ENCODE results near the gene CLEC3B.

CLEC3B gene

GRCh38 chr3:44991326-44991725 is 34.8 kb upstream of the CLEC3B start:
- TF ChIP-seq SPI1 (IDR thresholded peaks at IDR 0.05; ENCODE audit: low read depth, low read length) (no peak), TAF1 (IDR thresholded peaks at IDR 0.05; ENCODE audit: low read depth, low read length) (no peak), POLR2A (IDR thresholded peaks at IDR 0.05; ENCODE audit: low read depth, low read length) (no peak), POLR2AphosphoS5 (IDR thresholded peaks at IDR 0.05; ENCODE audit: low read depth, low read length) (no peak), POU2F2 (IDR thresholded peaks at IDR 0.05; ENCODE audit: low read depth, low read length) (no peak), PAX5 (IDR thresholded peaks at IDR 0.05; ENCODE audit: insufficient read depth, low read length, severe bottlenecking) (no peak)
- FAIRE-seq (no peak), DNase-seq (ENCODE audit: insufficient read length, low spot score) (no peak)

GRCh38 chr3:44992555-44993470 is 33.3 kb upstream of the CLEC3B start:
- DNase-seq (ENCODE audit: insufficient read length, low spot score) (no peak), FAIRE-seq (no peak)
- TF ChIP-seq PAX5 (IDR thresholded peaks at IDR 0.05; ENCODE audit: insufficient read depth, low read length, severe bottlenecking) (no peak), POU2F2 (IDR thresholded peaks at IDR 0.05; ENCODE audit: low read depth, low read length) (no peak), TAF1 (IDR thresholded peaks at IDR 0.05; ENCODE audit: low read depth, low read length) (no peak), POLR2A (IDR thresholded peaks at IDR 0.05; ENCODE audit: low read depth, low read length) (no peak), POLR2AphosphoS5 (IDR thresholded peaks at IDR 0.05; ENCODE audit: low read depth, low read length) (no peak), SPI1 (IDR thresholded peaks at IDR 0.05; ENCODE audit: low read depth, low read length) (no peak)

- DNase-seq (ENCODE audit: insufficient read length, low spot score) = no peak
- TF ChIP-seq POU2F2 (IDR thresholded peaks at IDR 0.05; ENCODE audit: low read depth, low read length) (no peak), POLR2A (IDR thresholded peaks at IDR 0.05; ENCODE audit: low read depth, low read length) (no peak), SPI1 (IDR thresholded peaks at IDR 0.05; ENCODE audit: low read depth, low read length) (no peak), PAX5 (IDR thresholded peaks at IDR 0.05; ENCODE audit: insufficient read depth, low read length, severe bottlenecking) (no peak), POLR2AphosphoS5 (IDR thresholded peaks at IDR 0.05; ENCODE audit: low read depth, low read length) (no peak), TAF1 (IDR thresholded peaks at IDR 0.05; ENCODE audit: low read depth, low read length) (no peak)
- no peak for FAIRE-seq
Observed at GRCh38 chr3:44993471-44994205, 32.5 kb upstream of the CLEC3B start.

- FAIRE-seq (no peak), DNase-seq (ENCODE audit: insufficient read length, low spot score) (no peak)
- no peak for TF ChIP-seq SPI1 (IDR thresholded peaks at IDR 0.05; ENCODE audit: low read depth, low read length)
- TF ChIP-seq POLR2A (IDR thresholded peaks at IDR 0.05; ENCODE audit: low read depth, low read length) = no peak
- no peak for TF ChIP-seq POLR2AphosphoS5 (IDR thresholded peaks at IDR 0.05; ENCODE audit: low read depth, low read length)
- no peak for TF ChIP-seq PAX5 (IDR thresholded peaks at IDR 0.05; ENCODE audit: insufficient read depth, low read length, severe bottlenecking)
- TF ChIP-seq TAF1 (IDR thresholded peaks at IDR 0.05; ENCODE audit: low read depth, low read length) = no peak
- no peak for TF ChIP-seq POU2F2 (IDR thresholded peaks at IDR 0.05; ENCODE audit: low read depth, low read length)
Observed at GRCh38 chr3:44995142-44995770, 30.8 kb upstream of the CLEC3B start.

GRCh38 chr3:44996556-44996969 is 29.5 kb upstream of the CLEC3B start:
- DNase-seq (ENCODE audit: insufficient read length, low spot score) (no peak), FAIRE-seq (no peak)
- no peak for TF ChIP-seq POLR2A (IDR thresholded peaks at IDR 0.05; ENCODE audit: low read depth, low read length)
- TF ChIP-seq PAX5 (IDR thresholded peaks at IDR 0.05; ENCODE audit: insufficient read depth, low read length, severe bottlenecking) = no peak
- TF ChIP-seq TAF1 (IDR thresholded peaks at IDR 0.05; ENCODE audit: low read depth, low read length) = no peak
- TF ChIP-seq SPI1 (IDR thresholded peaks at IDR 0.05; ENCODE audit: low read depth, low read length) = no peak
- TF ChIP-seq POLR2AphosphoS5 (IDR thresholded peaks at IDR 0.05; ENCODE audit: low read depth, low read length) = no peak
- no peak for TF ChIP-seq POU2F2 (IDR thresholded peaks at IDR 0.05; ENCODE audit: low read depth, low read length)

- TF ChIP-seq SPI1 (IDR thresholded peaks at IDR 0.05; ENCODE audit: low read depth, low read length) (no peak), POLR2AphosphoS5 (IDR thresholded peaks at IDR 0.05; ENCODE audit: low read depth, low read length) (no peak), POU2F2 (IDR thresholded peaks at IDR 0.05; ENCODE audit: low read depth, low read length) (no peak), TAF1 (IDR thresholded peaks at IDR 0.05; ENCODE audit: low read depth, low read length) (no peak), POLR2A (IDR thresholded peaks at IDR 0.05; ENCODE audit: low read depth, low read length) (no peak), PAX5 (IDR thresholded peaks at IDR 0.05; ENCODE audit: insufficient read depth, low read length, severe bottlenecking) (no peak)
- FAIRE-seq = no peak
Observed at GRCh38 chr3:44999782-45000181, 26.3 kb upstream of the CLEC3B start.

GRCh38 chr3:45000823-45001222 is 25.3 kb upstream of the CLEC3B start:
- DNase-seq (ENCODE audit: insufficient read length, low spot score) (no peak), FAIRE-seq (no peak)
- TF ChIP-seq POLR2AphosphoS5 (IDR thresholded peaks at IDR 0.05; ENCODE audit: low read depth, low read length) (no peak), POLR2A (IDR thresholded peaks at IDR 0.05; ENCODE audit: low read depth, low read length) (no peak), POU2F2 (IDR thresholded peaks at IDR 0.05; ENCODE audit: low read depth, low read length) (no peak), TAF1 (IDR thresholded peaks at IDR 0.05; ENCODE audit: low read depth, low read length) (no peak), SPI1 (IDR thresholded peaks at IDR 0.05; ENCODE audit: low read depth, low read length) (no peak)

More at GRCh38 chr3:44999782-45000181, 26.3 kb upstream of the CLEC3B start:
- no peak for DNase-seq (ENCODE audit: insufficient read length, low spot score)

GRCh38 chr3:45001738-45002137 is 24.4 kb upstream of the CLEC3B start:
- no peak for FAIRE-seq
- TF ChIP-seq TAF1 (IDR thresholded peaks at IDR 0.05; ENCODE audit: low read depth, low read length) = no peak
- no peak for TF ChIP-seq SPI1 (IDR thresholded peaks at IDR 0.05; ENCODE audit: low read depth, low read length)
- TF ChIP-seq POU2F2 (IDR thresholded peaks at IDR 0.05; ENCODE audit: low read depth, low read length) = no peak
- TF ChIP-seq POLR2A (IDR thresholded peaks at IDR 0.05; ENCODE audit: low read depth, low read length) = no peak
- TF ChIP-seq POLR2AphosphoS5 (IDR thresholded peaks at IDR 0.05; ENCODE audit: low read depth, low read length) = no peak
- no peak for TF ChIP-seq PAX5 (IDR thresholded peaks at IDR 0.05; ENCODE audit: insufficient read depth, low read length, severe bottlenecking)
- no peak for DNase-seq (ENCODE audit: insufficient read length, low spot score)

All from GM12891 (cell line).